SK-N-SH (cell line): ENCODE results near the gene GNG5. TPM values are rescaled to one million over a fixed set of nuclear protein-coding genes. Genes with fewer than 3 reads are reported as not detected.

ENCODE experiments used
- CTCF ChIA-PET: fragments of 300-600, 350-600 bp; formaldehyde crosslinking; extraction: SDS; loops from one replicate; lab custom pipeline; 2021; lab: Yijun Ruan, JAX
- POLR2A ChIA-PET: fragments of 350-600 bp; sonication (Branson Sonifier 250); formaldehyde crosslinking; extraction: SDS; loops from one replicate; lab custom pipeline; 2020; ENCODE audit warnings: antibody characterized with exemption, inconsistent platforms; lab: Yijun Ruan, JAX
- DNase-seq: peaks from one replicate; pipeline ENCODE4 v3.0.0; 2012
- H2AFZ ChIP-seq: fragments of 200-600 bp; sonication (generic); 2 replicates; pipeline ENCODE4 v1.8.1; 2016; ENCODE audit warnings: antibody characterized with exemption, mild to moderate bottlenecking, low read depth
- H3F3A ChIP-seq: fragments of 200-600 bp; sonication (generic); replicated peaks from 2 replicates; pipeline ENCODE3; 2016; ENCODE audit warnings: antibody characterized with exemption, mild to moderate bottlenecking; ENCODE audit not compliant: insufficient read depth
- H3K27ac ChIP-seq, 2 experiments: fragments of 200-500 bp in 1 of 2; fragments of 200-600 bp in 1 of 2; sonication (Bioruptor generic) in 1 of 2; sonication (generic), shearing (Covaris generic) in 1 of 2; 2 replicates each; pipeline versions ENCODE4 v1.5.1 to v1.6.1; 2014 to 2016; ENCODE audit warnings: low read depth in 2 of 2, inconsistent platforms in 1 of 2, low read length in 1 of 2, mild to moderate bottlenecking in 1 of 2, mixed read lengths in 1 of 2
- H3K27me3 ChIP-seq: fragments of 200-600 bp; sonication (generic), shearing (Covaris generic); 2 replicates; pipeline ENCODE4 v1.6.1; 2016; ENCODE audit warnings: mixed run types; ENCODE audit not compliant: insufficient read depth
- H3K36me3 ChIP-seq, 2 experiments: fragments of 200-500 bp in 1 of 2; fragments of 200-600 bp in 1 of 2; sonication (Bioruptor generic) in 1 of 2; sonication (generic) in 1 of 2; replicated peaks in 1 of 2; 2 replicates each; pipeline versions ENCODE3 to v1.5.1; 2014 to 2016; ENCODE audit warnings: low read length in 1 of 2, mild to moderate bottlenecking in 1 of 2; ENCODE audit not compliant: insufficient read depth in 2 of 2, control insufficient read depth in 1 of 2
- H3K4me1 ChIP-seq, 2 experiments: fragments of 200-500 bp in 1 of 2; fragments of 200-600 bp in 1 of 2; sonication (Bioruptor generic) in 1 of 2; sonication (generic), shearing (Covaris generic) in 1 of 2; 2 replicates each; pipeline versions ENCODE4 v1.5.1 to v1.6.1; 2014 to 2016; ENCODE audit warnings: low read depth in 1 of 2, low read length in 1 of 2, mixed run types in 1 of 2; ENCODE audit not compliant: insufficient read depth in 2 of 2, control insufficient read depth in 1 of 2
- H3K4me2 ChIP-seq: fragments of 200-600 bp; sonication (generic), shearing (Covaris generic); 2 replicates; pipeline ENCODE4 v1.6.1; 2017; ENCODE audit warnings: mixed run types
- H3K4me3 ChIP-seq, 2 experiments: fragments of 200-500 bp in 1 of 2; fragments of 200-600 bp in 1 of 2; sonication (Bioruptor generic) in 1 of 2; sonication (generic), shearing (Covaris generic) in 1 of 2; 2 replicates each; pipeline versions ENCODE4 v1.5.1 to v1.8.1; 2014 to 2016; ENCODE audit warnings: low read depth in 2 of 2, inconsistent platforms in 1 of 2, low read length in 1 of 2, mild to moderate bottlenecking in 1 of 2, mixed read lengths in 1 of 2, moderate library complexity in 1 of 2
- H3K79me2 ChIP-seq: fragments of 200-600 bp; sonication (generic); 2 replicates; pipeline ENCODE4 v1.8.1; 2017; ENCODE audit warnings: mild to moderate bottlenecking; ENCODE audit not compliant: insufficient read depth
- H3K9ac ChIP-seq: fragments of 200-600 bp; sonication (generic); 2 replicates; pipeline ENCODE4 v1.6.1; 2017; ENCODE audit warnings: mixed run types
- H3K9me2 ChIP-seq: fragments of 200-600 bp; sonication (generic); 2 replicates; pipeline ENCODE4 v1.6.1; 2017; ENCODE audit warnings: mixed run types
- H3K9me3 ChIP-seq: fragments of 200-600 bp; sonication (generic); 2 replicates; pipeline ENCODE4 v1.6.1; 2017; ENCODE audit warnings: mixed run types, mild to moderate bottlenecking, moderate library complexity
- H4K20me1 ChIP-seq: fragments of 200-600 bp; sonication (generic); 2 replicates; pipeline ENCODE4 v1.6.1; 2017; ENCODE audit warnings: mild to moderate bottlenecking, mixed run types; ENCODE audit not compliant: insufficient read depth
- CHD2 ChIP-seq: fragments of 150-350 bp; IDR thresholded peaks from 2 replicates; pipeline ENCODE4 v1.6.1; 2018; ENCODE audit warnings: low read length; ENCODE audit not compliant: partially characterized antibody
- MXI1 ChIP-seq: IDR thresholded peaks from 2 replicates; pipeline ENCODE4 v1.6.1; 2012; ENCODE audit warnings: mild to moderate bottlenecking, low read depth, low read length, improper control_type of control experiment
- NFIC ChIP-seq: IDR thresholded peaks from 2 replicates; pipeline ENCODE4 v1.4.0; 2012; ENCODE audit warnings: borderline replicate concordance
- REST ChIP-seq: IDR thresholded peaks from 2 replicates; pipeline ENCODE4 v1.6.1; 2012; ENCODE audit warnings: mild to moderate bottlenecking, low read depth, low read length, moderate library complexity
- TEAD4 ChIP-seq: IDR thresholded peaks from 2 replicates; pipeline ENCODE4 v1.4.0; 2012; ENCODE audit warnings: mild to moderate bottlenecking, borderline replicate concordance; ENCODE audit not compliant: insufficient read depth
- ZBTB33 ChIP-seq: IDR thresholded peaks from 2 replicates; pipeline ENCODE4 v1.4.0; 2012; ENCODE audit warnings: low read depth, borderline replicate concordance
- WGBS: methylation state at CpG from one replicate; pipeline ENCODE4 v1.1.6; 2017; ENCODE audit warnings: low lambda C conversion rate; 5-methylcytosine and 5-hydroxymethylcytosine counted together
- polyA plus RNA-seq, 3 experiments: library from polyadenylated mRNA; depleted of rRNA; stranded (reverse); fragments of >200 nt; gene quantifications; 2 replicates each; pipeline ENCODE4 v1.2.3, GENCODE V29; 2012
- TF ChIP-seq, protein P1 (sequence below): fragments of 150-350 bp; IDR thresholded peaks from 2 replicates; pipeline ENCODE4 v1.6.1; 2017; ENCODE audit warnings: antibody characterized with exemption, low read length, low read depth, borderline replicate concordance
- TF ChIP-seq, protein P2 (sequence below): fragments of 200-600 bp; sonication (generic); IDR thresholded peaks from 2 replicates; pipeline ENCODE4 v1.6.1; 2017; ENCODE audit warnings: antibody characterized with exemption, mild to moderate bottlenecking, moderate library complexity

The GNG5 gene
- polyA plus RNA-seq, 1 of the 3 experiments (the other 2 are of a cell fraction) = 104 TPM

- Histone ChIP-seq H3K9me3 (no peaks in the 10 kb centered on the region), H3K4me3 (no peak overlapping the region), H4K20me1 (no peaks in the 10 kb centered on the region), H3K4me1 (no peaks in the 10 kb centered on the region), H2AFZ (no peak overlapping the region), H3K27me3 (no peaks in the 10 kb centered on the region), H3F3A (peaks cover 5% of the 10 kb centered on the region), H3K79me2 (peaks cover 50% of the 10 kb centered on the region), H3K9me2 (no peaks in the 10 kb centered on the region), H3K36me3 (peaks cover 68 to 73% of the 10 kb centered on the region in 2 experiments), H3K27ac (no peak overlapping the region), H3K4me2 (no peak overlapping the region), H3K9ac (no peak overlapping the region)
- 88% methylated on average over 3 of the region's 3 CpGs for WGBS
- ChIA-PET CTCF (interaction anchor here (0.8 kb wide), 1 partner anchor 457 kb away, joined by 3 read pairs; no protein-coding TSS in a partner anchor), POLR2A (no interaction called here)
- DNase-seq = no peak
- TF ChIP-seq MXI1 = no peak
- TF ChIP-seq, protein P1, sequence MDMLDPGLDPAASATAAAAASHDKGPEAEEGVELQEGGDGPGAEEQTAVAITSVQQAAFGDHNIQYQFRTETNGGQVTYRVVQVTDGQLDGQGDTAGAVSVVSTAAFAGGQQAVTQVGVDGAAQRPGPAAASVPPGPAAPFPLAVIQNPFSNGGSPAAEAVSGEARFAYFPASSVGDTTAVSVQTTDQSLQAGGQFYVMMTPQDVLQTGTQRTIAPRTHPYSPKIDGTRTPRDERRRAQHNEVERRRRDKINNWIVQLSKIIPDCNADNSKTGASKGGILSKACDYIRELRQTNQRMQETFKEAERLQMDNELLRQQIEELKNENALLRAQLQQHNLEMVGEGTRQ = no peak
- no peak for TF ChIP-seq TEAD4
- no peak for TF ChIP-seq CHD2
- TF ChIP-seq REST = no peak
- no peak for TF ChIP-seq NFIC
- TF ChIP-seq, protein P2, sequence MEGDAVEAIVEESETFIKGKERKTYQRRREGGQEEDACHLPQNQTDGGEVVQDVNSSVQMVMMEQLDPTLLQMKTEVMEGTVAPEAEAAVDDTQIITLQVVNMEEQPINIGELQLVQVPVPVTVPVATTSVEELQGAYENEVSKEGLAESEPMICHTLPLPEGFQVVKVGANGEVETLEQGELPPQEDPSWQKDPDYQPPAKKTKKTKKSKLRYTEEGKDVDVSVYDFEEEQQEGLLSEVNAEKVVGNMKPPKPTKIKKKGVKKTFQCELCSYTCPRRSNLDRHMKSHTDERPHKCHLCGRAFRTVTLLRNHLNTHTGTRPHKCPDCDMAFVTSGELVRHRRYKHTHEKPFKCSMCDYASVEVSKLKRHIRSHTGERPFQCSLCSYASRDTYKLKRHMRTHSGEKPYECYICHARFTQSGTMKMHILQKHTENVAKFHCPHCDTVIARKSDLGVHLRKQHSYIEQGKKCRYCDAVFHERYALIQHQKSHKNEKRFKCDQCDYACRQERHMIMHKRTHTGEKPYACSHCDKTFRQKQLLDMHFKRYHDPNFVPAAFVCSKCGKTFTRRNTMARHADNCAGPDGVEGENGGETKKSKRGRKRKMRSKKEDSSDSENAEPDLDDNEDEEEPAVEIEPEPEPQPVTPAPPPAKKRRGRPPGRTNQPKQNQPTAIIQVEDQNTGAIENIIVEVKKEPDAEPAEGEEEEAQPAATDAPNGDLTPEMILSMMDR = no peak
- TF ChIP-seq ZBTB33 = no peak
These were observed 18.3 kb downstream of the GNG5 start for GRCh38 chr1:84488107-84488506.
